GM21447 (cell line): ENCODE results near the gene PLCD3.

Experiments
- ATAC-seq: cut with Tn5 transposase; IDR thresholded peaks from one replicate; pipeline ENCODE4 v1.9.1; 2021; ENCODE audit not compliant: unreplicated experiment

Gene PLCD3

GRCh38 chr17:45081047-45081703 is 51.1 kb downstream of the PLCD3 start:
- ATAC-seq, result no peak

- no peak for ATAC-seq
These were observed 54.7 kb downstream of the PLCD3 start for GRCh38 chr17:45077643-45078042.

- no peak for ATAC-seq
These were observed 58.8 kb downstream of the PLCD3 start for GRCh38 chr17:45073414-45074070.

- ATAC-seq, result no peak
These were observed 61.5 kb downstream of the PLCD3 start for GRCh38 chr17:45070809-45071208.

- no peak for ATAC-seq
These were observed 62.3 kb downstream of the PLCD3 start for GRCh38 chr17:45070001-45070400.

GRCh38 chr17:45067637-45068036 is 64.7 kb downstream of the PLCD3 start:
- no peak for ATAC-seq

GRCh38 chr17:45063198-45063597 is 69.1 kb downstream of the PLCD3 start:
- no peak for ATAC-seq

GRCh38 chr17:45061606-45062205 is 70.6 kb downstream of the PLCD3 start:
- ATAC-seq, result no peak

GRCh38 chr17:45060797-45061605 is 71.3 kb downstream of the PLCD3 start, which contains the start of gene NMT1:
TSS of gene NMT1 (plus strand) at chr17:45061317. CDS start at chr17:45061330, 13 bp downstream.
- ATAC-seq, result peak; percentile 82

GRCh38 chr17:45060382-45060796 is 71.9 kb downstream of the PLCD3 start:
- ATAC-seq, result peak; percentile 2
